H9 (cell line): ENCODE data around the gene NFYC. TPM values are rescaled to one million over a fixed set of nuclear protein-coding genes. Genes with fewer than 3 reads are reported as not detected.

Experiments
- DNase-seq: peaks from one replicate; pipeline ENCODE4 v3.0.0-alpha.2; 2017
- H2AFZ ChIP-seq: one replicate; pipeline ENCODE4 v1.6.1; 2013; ENCODE audit warnings: mild to moderate bottlenecking, low read length, control low read depth, moderate library complexity
- H2AK5ac ChIP-seq: 2 replicates; pipeline ENCODE4 v1.6.1; 2013; ENCODE audit warnings: low read length, control low read depth, mixed read lengths; ENCODE audit not compliant: insufficient read length
- H2BK120ac ChIP-seq: one replicate; pipeline ENCODE4 v1.6.1; 2013; ENCODE audit warnings: low read depth, mild to moderate bottlenecking, low read length, control low read depth, inconsistent platforms; ENCODE audit not compliant: poor library complexity, severe bottlenecking
- H2BK12ac ChIP-seq: 2 replicates; pipeline ENCODE4 v1.6.1; 2013; ENCODE audit warnings: low read length, control low read depth, mixed read lengths, low read depth; ENCODE audit not compliant: insufficient read length
- H2BK15ac ChIP-seq: 2 replicates; pipeline ENCODE4 v1.6.1; 2013; ENCODE audit warnings: low read depth, low read length, control low read depth
- H2BK20ac ChIP-seq: one replicate; pipeline ENCODE4 v1.6.1; 2013; ENCODE audit warnings: low read depth, mild to moderate bottlenecking, low read length, control low read depth, inconsistent platforms; ENCODE audit not compliant: poor library complexity, severe bottlenecking
- H2BK5ac ChIP-seq: 2 replicates; pipeline ENCODE4 v1.6.1; 2013; ENCODE audit warnings: low read length, control low read depth, mixed read lengths; ENCODE audit not compliant: insufficient read length
- H3K14ac ChIP-seq: 2 replicates; pipeline ENCODE4 v1.6.1; 2013; ENCODE audit warnings: low read length, control low read depth; ENCODE audit not compliant: insufficient read depth
- H3K18ac ChIP-seq: 2 replicates; pipeline ENCODE4 v1.6.1; 2013; ENCODE audit warnings: low read depth, mild to moderate bottlenecking, mixed read lengths, low read length, control low read depth; ENCODE audit not compliant: insufficient read length
- H3K23ac ChIP-seq: 2 replicates; pipeline ENCODE4 v1.6.1; 2013; ENCODE audit warnings: low read length, control low read depth, mixed read lengths, low read depth; ENCODE audit not compliant: insufficient read length
- H3K23me2 ChIP-seq: 2 replicates; pipeline ENCODE4 v1.6.1; 2013; ENCODE audit warnings: low read depth, mild to moderate bottlenecking, mixed read lengths, low read length, control low read depth; ENCODE audit not compliant: insufficient read length, poor library complexity, severe bottlenecking
- H3K27ac ChIP-seq: 2 replicates; pipeline ENCODE4 v1.5.1; 2013; ENCODE audit warnings: low read length, control low read depth, mixed read lengths, low read depth; ENCODE audit not compliant: insufficient read length
- H3K27me3 ChIP-seq: 2 replicates; pipeline ENCODE4 v1.6.1; 2013; ENCODE audit warnings: low read length, control low read depth, inconsistent platforms; ENCODE audit not compliant: insufficient read depth
- H3K4ac ChIP-seq: 2 replicates; pipeline ENCODE4 v1.6.1; 2013; ENCODE audit warnings: low read depth, mild to moderate bottlenecking, control low read depth, inconsistent platforms, low read length, moderate library complexity
- H3K4me1 ChIP-seq: 2 replicates; pipeline ENCODE4 v1.6.1; 2013; ENCODE audit warnings: low read length, control low read depth, inconsistent platforms; ENCODE audit not compliant: insufficient read depth
- H3K4me2 ChIP-seq: 2 replicates; pipeline ENCODE4 v1.6.1; 2013; ENCODE audit warnings: low read length, control low read depth, mixed read lengths; ENCODE audit not compliant: insufficient read length, insufficient read depth
- H3K56ac ChIP-seq: 2 replicates; pipeline ENCODE4 v1.6.1; 2013; ENCODE audit warnings: low read depth, mild to moderate bottlenecking, mixed read lengths, low read length, control low read depth; ENCODE audit not compliant: insufficient read length
- H3K79me1 ChIP-seq: 2 replicates; pipeline ENCODE4 v1.6.1; 2013; ENCODE audit warnings: low read depth, mild to moderate bottlenecking, moderate library complexity, low read length, control low read depth, inconsistent platforms; ENCODE audit not compliant: insufficient read depth, poor library complexity, severe bottlenecking
- H3K79me2 ChIP-seq: 2 replicates; pipeline ENCODE4 v1.6.1; 2013; ENCODE audit warnings: low read length, control low read depth, inconsistent platforms; ENCODE audit not compliant: insufficient read depth
- H3K9ac ChIP-seq: 2 replicates; pipeline ENCODE4 v1.6.1; 2013; ENCODE audit warnings: low read length, control low read depth, mixed read lengths; ENCODE audit not compliant: insufficient read length; ENCODE audit errors: extremely low read depth
- H3K9me3 ChIP-seq: one replicate; pipeline ENCODE4 v1.6.1; 2013; ENCODE audit warnings: low read depth, low read length, inconsistent platforms; ENCODE audit not compliant: control insufficient read depth
- H3T11ph ChIP-seq: one replicate; pipeline ENCODE4 v1.6.1; 2013; ENCODE audit warnings: mild to moderate bottlenecking, low read length, control low read depth, inconsistent platforms
- H4K20me1 ChIP-seq: one replicate; pipeline ENCODE4 v1.6.1; 2013; ENCODE audit not compliant: control insufficient read depth, insufficient read length, insufficient read depth
- H4K5ac ChIP-seq: 2 replicates; pipeline ENCODE4 v1.6.1; 2013; ENCODE audit warnings: low read depth, mild to moderate bottlenecking, mixed read lengths, low read length, control low read depth; ENCODE audit not compliant: insufficient read length
- H4K8ac ChIP-seq: replicated peaks from 2 replicates; pipeline ENCODE4 v1.6.1; 2013; ENCODE audit warnings: low read length, control low read depth, mixed read lengths, low read depth; ENCODE audit not compliant: insufficient read length
- H4K91ac ChIP-seq: 2 replicates; pipeline ENCODE4 v1.6.1; 2013; ENCODE audit warnings: low read depth, mild to moderate bottlenecking, moderate library complexity, mixed read lengths, low read length, control low read depth; ENCODE audit not compliant: insufficient read length
- H3K27ac Mint-ChIP-seq, 3 experiments: 2 replicates in 2 of 3; 3 replicates in 1 of 3; pipeline ENCODE4 v1.8.0; 2020 to 2021; ENCODE audit warnings: mixed read lengths in 3 of 3, mild to moderate bottlenecking in 1 of 3, moderate library complexity in 1 of 3
- H3K27me3 Mint-ChIP-seq: 2 replicates; pipeline ENCODE4 v1.8.0; 2021; ENCODE audit warnings: low read depth, mild to moderate bottlenecking, moderate library complexity, mixed read lengths
- H3K36me3 Mint-ChIP-seq, 3 experiments: 2 replicates in 2 of 3; 3 replicates in 1 of 3; pipeline ENCODE4 v1.8.0; 2020 to 2021; ENCODE audit warnings: low read depth in 3 of 3, mixed read lengths in 3 of 3; ENCODE audit not compliant: insufficient read depth in 1 of 3
- H3K4me1 Mint-ChIP-seq, 2 experiments: 2 replicates each; pipeline ENCODE4 v1.8.0; 2020; ENCODE audit warnings: mixed read lengths in 2 of 2
- H3K4me3 Mint-ChIP-seq, 2 experiments: 2 replicates in 1 of 2; 3 replicates in 1 of 2; pipeline ENCODE4 v1.8.0; 2020 to 2021; ENCODE audit warnings: mild to moderate bottlenecking in 2 of 2, mixed read lengths in 2 of 2, moderate library complexity in 1 of 2
- H3K9me3 Mint-ChIP-seq, 2 experiments: 2 replicates in 1 of 2; 3 replicates in 1 of 2; pipeline ENCODE4 v1.8.0; 2020; ENCODE audit warnings: mild to moderate bottlenecking in 2 of 2, mixed read lengths in 2 of 2, moderate library complexity in 1 of 2
- CTCF ChIP-seq: fragments of 200-600 bp; sonication (generic); conservative IDR thresholded peaks from 3 replicates; pipeline ENCODE4 v1.8.0; 2021; ENCODE audit warnings: antibody characterized with exemption, mild to moderate bottlenecking
- WGBS: extraction: QIAGEN DNeasy Blood & Tissue Kit; methylation state at CpG from one replicate; pipeline ENCODE4 v1.1.7; 2013; ENCODE audit warnings: missing lambda C conversion rate, low lambda C conversion rate, mixed read lengths; ENCODE audit not compliant: insufficient read length; ENCODE audit errors: extremely low coverage; 5-methylcytosine and 5-hydroxymethylcytosine counted together
- total RNA-seq: library from RNA; stranded (reverse); gene quantifications from 2 replicates; pipeline ENCODE4 v1.2.1, GENCODE V29; 2021

Gene NFYC
- total RNA-seq, 1 experiment from 2014 or later, result 54.7 TPM

GRCh38 chr1:40808909-40809308, 117.4 kb downstream of the NFYC start:
- no peak overlapping the region for H2BK12ac ChIP-seq
- H3K4me2 ChIP-seq, result no peak overlapping the region
- no peak overlapping the region for H2AK5ac ChIP-seq
- TF ChIP-seq CTCF, result no peak
- no peak overlapping the region for H2BK15ac ChIP-seq
- H3K23ac ChIP-seq, result no peak overlapping the region
- H4K8ac ChIP-seq, result no peak overlapping the region
- Mint-ChIP-seq H3K9me3 (no peaks in the 10 kb centered on the region), H3K27me3 (peaks cover 13% of the 10 kb centered on the region), H3K36me3 (no peaks in the 10 kb centered on the region), H3K27ac (no peak overlapping the region; a peak in 1 of 7 replicates), H3K4me1 (peaks cover 22 to 29% of the 10 kb centered on the region in 2 experiments), H3K4me3 (no peak overlapping the region)
- no peak overlapping the region for H2BK5ac ChIP-seq
- DNase-seq, result no peak
- H3T11ph ChIP-seq, result no peak overlapping the region
- H2BK120ac ChIP-seq, result no peak overlapping the region
- no peaks in the 10 kb centered on the region for H3K27me3 ChIP-seq
- H2AFZ ChIP-seq, result no peak overlapping the region
- H3K4ac ChIP-seq, result no peak overlapping the region
- H3K79me2 ChIP-seq, result no peaks in the 10 kb centered on the region
- no peaks in the 10 kb centered on the region for H3K23me2 ChIP-seq
- 0 out of 2 replicates have a peak, but pooled peaks cover 3% of the 10 kb centered on the region for H3K4me1 ChIP-seq
- no peak overlapping the region for H3K56ac ChIP-seq
- no peaks in the 10 kb centered on the region for H4K20me1 ChIP-seq
- no peak overlapping the region for H4K91ac ChIP-seq
- WGBS, result no CpG with 5 or more reads among the region's 6 CpGs
- no peak overlapping the region for H3K27ac ChIP-seq
- H4K5ac ChIP-seq, result no peak overlapping the region
- no peak overlapping the region for H3K9ac ChIP-seq
- H3K18ac ChIP-seq, result no peak overlapping the region
- no peaks in the 10 kb centered on the region for H3K9me3 ChIP-seq
- no peak overlapping the region for H2BK20ac ChIP-seq
- H3K79me1 ChIP-seq, result no peaks in the 10 kb centered on the region
- H3K14ac ChIP-seq, result no peak overlapping the region
